ENCODE results near the gene PSENEN. TPM values are rescaled to one million over a fixed set of nuclear protein-coding genes. Genes with fewer than 3 reads are reported as not detected.

The PSENEN gene
- total RNA-seq, 4 donors from 2014 or later, result 8.3 to 48.2 (median 40.6) TPM

DNA sequence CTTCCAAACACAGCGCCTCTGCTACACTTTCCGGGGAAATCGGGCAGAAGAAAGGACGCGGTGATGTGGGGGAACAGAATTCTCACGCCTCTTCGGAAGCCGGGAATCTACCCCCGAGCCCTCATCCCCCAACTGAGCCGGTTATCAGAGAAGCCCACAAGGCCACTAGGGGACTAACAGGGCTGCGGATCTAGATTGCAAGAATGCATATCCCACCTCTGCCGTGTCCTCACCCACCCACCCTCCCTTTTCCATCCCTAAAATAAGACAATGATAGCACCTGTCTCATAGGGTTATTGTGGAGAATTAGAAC lies 4.3 kb upstream of the PSENEN start:
- TF ChIP-seq POLR2A (IDR thresholded peaks at IDR 0.05), result no peak
- TF ChIP-seq, protein P1, sequence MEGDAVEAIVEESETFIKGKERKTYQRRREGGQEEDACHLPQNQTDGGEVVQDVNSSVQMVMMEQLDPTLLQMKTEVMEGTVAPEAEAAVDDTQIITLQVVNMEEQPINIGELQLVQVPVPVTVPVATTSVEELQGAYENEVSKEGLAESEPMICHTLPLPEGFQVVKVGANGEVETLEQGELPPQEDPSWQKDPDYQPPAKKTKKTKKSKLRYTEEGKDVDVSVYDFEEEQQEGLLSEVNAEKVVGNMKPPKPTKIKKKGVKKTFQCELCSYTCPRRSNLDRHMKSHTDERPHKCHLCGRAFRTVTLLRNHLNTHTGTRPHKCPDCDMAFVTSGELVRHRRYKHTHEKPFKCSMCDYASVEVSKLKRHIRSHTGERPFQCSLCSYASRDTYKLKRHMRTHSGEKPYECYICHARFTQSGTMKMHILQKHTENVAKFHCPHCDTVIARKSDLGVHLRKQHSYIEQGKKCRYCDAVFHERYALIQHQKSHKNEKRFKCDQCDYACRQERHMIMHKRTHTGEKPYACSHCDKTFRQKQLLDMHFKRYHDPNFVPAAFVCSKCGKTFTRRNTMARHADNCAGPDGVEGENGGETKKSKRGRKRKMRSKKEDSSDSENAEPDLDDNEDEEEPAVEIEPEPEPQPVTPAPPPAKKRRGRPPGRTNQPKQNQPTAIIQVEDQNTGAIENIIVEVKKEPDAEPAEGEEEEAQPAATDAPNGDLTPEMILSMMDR (IDR thresholded peaks at IDR 0.05), result no peak
- DNase-seq, result no peak
- Histone ChIP-seq H3K27me3 (no peaks in the 10 kb centered on the region), H3K9me3 (no peaks in the 10 kb centered on the region), H3K4me3 (peak overlapping the region; percentile 53 to 78 (median 66)), H3K27ac (peak overlapping the region; percentile 85 to 98 (median 90)), H3K4me1 (peaks cover 0 to 31% (median 14%) of the 10 kb centered on the region in 4 donors), H3K36me3 (peaks cover 0 to 36% (median 0%) of the 10 kb centered on the region in 3 donors)

GRCh38 chr19:35742121-35742724 lies 3.2 kb upstream of the PSENEN start, which contains the start of gene IGFLR1:
Gene IGFLR1 (minus strand): TSS chr19:35742452. CDS start chr19:35741180, 1,272 bp downstream.
- Histone ChIP-seq H3K36me3 (peaks cover 0 to 26% (median 0%) of the 10 kb centered on the region in 3 donors), H3K27me3 (no peaks in the 10 kb centered on the region), H3K4me3 (peak within 1 kb of the TSS; percentile 53 to 78 (median 66)), H3K4me1 (peaks cover 0 to 34% (median 19%) of the 10 kb centered on the region in 4 donors), H3K27ac (peak within 1 kb of the TSS; percentile 85 to 98 (median 90)), H3K9me3 (no peaks in the 10 kb centered on the region)
- TF ChIP-seq POLR2A (IDR thresholded peaks at IDR 0.05), result no peak
- TF ChIP-seq, protein P1 (IDR thresholded peaks at IDR 0.05), result no peak
- DNase-seq, result peak in 2 of 3 donors; percentile 81 to 83

DNA sequence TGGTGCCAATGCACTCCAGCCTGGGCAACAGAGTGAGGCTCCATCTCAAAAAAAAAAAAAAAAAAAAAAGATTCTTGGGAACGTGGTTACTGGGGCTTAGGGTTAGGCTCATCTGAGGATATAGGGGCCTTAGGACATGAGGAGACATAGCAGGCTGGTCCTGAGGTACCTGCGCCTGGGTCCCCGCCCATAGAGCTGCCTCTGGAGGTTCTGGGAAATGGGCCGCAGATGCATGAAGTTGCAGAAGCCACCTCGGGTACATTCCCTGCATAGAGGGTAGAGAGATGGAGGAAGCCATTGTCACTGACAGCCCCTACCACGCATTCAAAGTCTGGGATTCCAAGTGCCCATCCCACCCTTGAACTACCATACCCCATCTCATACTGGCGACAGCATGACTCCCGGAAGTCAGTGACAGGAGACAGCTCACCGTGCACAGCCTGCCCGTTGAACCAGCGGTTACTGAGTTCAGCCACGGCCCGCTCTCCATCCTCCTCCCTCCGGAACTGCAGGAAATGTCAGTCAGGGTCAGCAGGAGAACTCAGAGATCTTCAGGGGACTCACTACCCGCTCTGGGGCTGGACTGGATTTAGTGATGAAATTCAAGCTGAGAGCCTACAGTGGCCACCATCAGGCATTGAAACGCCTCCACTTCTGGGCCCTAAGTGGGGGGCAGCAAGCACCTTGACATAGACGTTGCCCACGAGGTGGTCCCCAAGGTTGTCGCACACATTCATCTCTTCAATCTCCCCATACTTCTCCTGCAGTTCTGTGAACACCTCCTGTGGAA lies 1.6 kb upstream of the PSENEN start:
- H3K27me3 ChIP-seq, result no peaks in the 10 kb centered on the region
- DNase-seq, result no peak
- no peak for TF ChIP-seq POLR2A (IDR thresholded peaks at IDR 0.05)
- TF ChIP-seq, protein P1 (IDR thresholded peaks at IDR 0.05), result no peak
- peak overlapping the region; percentile 98 to 100 (median 98) for H3K27ac ChIP-seq
- no peaks in the 10 kb centered on the region for H3K9me3 ChIP-seq
- peaks cover 0 to 34% (median 22%) of the 10 kb centered on the region in 4 donors for H3K4me1 ChIP-seq
- H3K4me3 ChIP-seq, result peak overlapping the region; percentile 63 to 93 (median 78)
- peaks cover 0 to 11% (median 0%) of the 10 kb centered on the region in 3 donors for H3K36me3 ChIP-seq

DNA sequence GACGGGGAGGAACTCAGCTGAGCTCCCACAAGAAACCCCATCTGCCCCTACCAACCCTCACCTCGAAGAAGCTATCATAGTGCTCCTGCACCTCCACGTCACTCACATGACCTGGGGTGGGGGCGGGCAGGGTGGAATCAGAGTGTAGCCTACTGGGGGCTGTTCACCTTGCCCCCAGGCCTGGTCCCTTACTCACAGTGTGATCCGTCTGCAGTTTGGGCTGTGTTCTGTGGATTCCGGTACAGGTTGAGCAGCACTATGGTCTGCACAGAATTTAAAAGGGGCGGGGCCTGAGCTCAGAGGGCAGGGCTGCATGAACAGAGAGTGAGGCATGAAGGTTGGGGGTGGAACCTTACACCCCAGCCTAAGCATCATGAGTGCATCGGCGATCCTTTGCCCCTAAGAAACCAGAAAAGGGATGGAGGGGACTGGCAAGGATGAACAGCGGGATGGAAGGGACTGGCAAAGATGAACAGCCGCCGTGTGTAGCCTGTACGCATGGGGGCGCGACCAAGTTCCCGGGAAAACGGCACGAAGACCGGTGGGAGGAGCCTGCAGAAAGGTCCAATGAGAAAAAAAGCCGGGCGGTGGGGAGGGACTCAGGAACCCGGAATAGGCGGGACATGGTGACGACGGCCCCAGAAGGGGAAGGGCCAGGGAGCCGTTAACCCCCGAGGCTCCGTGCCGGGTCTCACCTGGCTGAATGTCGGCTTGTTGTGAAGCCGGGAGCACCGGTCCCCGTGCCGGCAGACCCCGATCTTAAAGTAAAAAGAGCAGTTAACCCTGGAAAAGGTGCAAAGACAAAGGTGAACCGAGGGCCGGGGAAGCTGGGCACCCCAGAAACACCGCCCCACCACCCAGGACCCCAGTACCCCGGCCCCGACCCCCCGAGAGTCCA lies 772 bp upstream of the PSENEN start:
- peaks cover 0 to 5% (median 0%) of the 10 kb centered on the region in 3 donors for H3K36me3 ChIP-seq
- H3K9me3 ChIP-seq, result no peaks in the 10 kb centered on the region
- H3K4me3 ChIP-seq, result peak overlapping the region; percentile 63 to 93 (median 78)
- no peaks in the 10 kb centered on the region for H3K27me3 ChIP-seq
- H3K27ac ChIP-seq, result peak overlapping the region; percentile 98 to 100 (median 98)
- TF ChIP-seq POLR2A (IDR thresholded peaks at IDR 0.05), result peak in 1 of 2 donors; percentile 80
- TF ChIP-seq, protein P1 (IDR thresholded peaks at IDR 0.05), result peak in 3 of 6 experiments; percentile 30 to 43 (median 40)
- DNase-seq, result peak; percentile 95 to 98 (median 95)
- H3K4me1 ChIP-seq, result peaks cover 3 to 39% (median 27%) of the 10 kb centered on the region in 4 donors

- peaks cover 0 to 5% (median 0%) of the 10 kb centered on the region in 3 donors for H3K36me3 ChIP-seq
- no peak for DNase-seq
- H3K9me3 ChIP-seq, result no peaks in the 10 kb centered on the region
- H3K27ac ChIP-seq, result peak overlapping the region; percentile 71 to 100 (median 98)
- H3K4me1 ChIP-seq, result peaks cover 3 to 37% (median 24%) of the 10 kb centered on the region in 4 donors
- TF ChIP-seq, protein P1 (IDR thresholded peaks at IDR 0.05), result no peak
- no peak for TF ChIP-seq POLR2A (IDR thresholded peaks at IDR 0.05)
- peak overlapping the region; percentile 63 to 93 (median 78) for H3K4me3 ChIP-seq
- H3K27me3 ChIP-seq, result no peaks in the 10 kb centered on the region
Observed at GRCh38 chr19:35746087-35746462, 624 bp downstream of the PSENEN start.

Measured in Peyer's patch (tissue), 4 donors.